ENCODE results near the gene EXOSC5. TPM values are rescaled to one million over a fixed set of nuclear protein-coding genes. Genes with fewer than 3 reads are reported as not detected.

Gene EXOSC5
- total and polyA plus RNA-seq, 7 experiments from 2014 or later, result 15.0 to 84.8 (median 22.1) TPM

GRCh38 chr19:41416194-41416674, 19.1 kb upstream of the EXOSC5 start:
- H3K9me3 Mint-ChIP-seq, result peaks cover 0 to under 1% (median 0%) of the 10 kb centered on the region in 11 donors
- H3K27ac Mint-ChIP-seq, result no peak overlapping the region
- intact Hi-C loops (cut with micrococcal nuclease), result no loop called here
- Histone ChIP-seq H3K4me3 (ENCODE audit: low read length) (no peak overlapping the region), H3K4me1 (ENCODE audit: control insufficient read depth in 2 of 2, insufficient read depth in 2 of 2, low read length in 2 of 2) (no peaks in the 10 kb centered on the region), H3K9me3 (ENCODE audit: control insufficient read depth in 2 of 3, low read length in 3 of 3) (no peaks in the 10 kb centered on the region), H3K36me3 (ENCODE audit: control insufficient read depth in 2 of 3, insufficient read depth in 3 of 3, low read length in 3 of 3) (peaks cover 3 to 90% (median 6%) of the 10 kb centered on the region in 3 experiments), H3K27me3 (ENCODE audit: control insufficient read depth in 2 of 2, insufficient read depth in 2 of 2, low read length in 2 of 2) (no peaks in the 10 kb centered on the region), H3K27ac (ENCODE audit: low read depth, low read length) (no peak overlapping the region)
- POLR2A ChIA-PET, result no interaction called here
- no peak overlapping the region for H3K4me3 Mint-ChIP-seq
- peaks cover 6 to 39% (median 10%) of the 10 kb centered on the region in 5 donors for H3K36me3 Mint-ChIP-seq
- no peaks in the 10 kb centered on the region for H3K27me3 Mint-ChIP-seq
- peaks cover 0 to 10% (median 0%) of the 10 kb centered on the region in 7 donors for H3K4me1 Mint-ChIP-seq
- DNase-seq (no peak), ATAC-seq (no peak)
- CTCF ChIA-PET, result no interaction called here

GRCh38 chr19:41415154-41415571, 18.0 kb upstream of the EXOSC5 start:
- no peaks in the 10 kb centered on the region for H3K27me3 ChIP-seq (ENCODE audit: control insufficient read depth in 2 of 2, insufficient read depth in 2 of 2, low read length in 2 of 2)

GRCh38 chr19:41414461-41414860, 17.3 kb upstream of the EXOSC5 start:
- H3K36me3 ChIP-seq (ENCODE audit: control insufficient read depth in 2 of 3, insufficient read depth in 3 of 3, low read length in 3 of 3), result peaks cover 0 to 79% (median 3%) of the 10 kb centered on the region in 3 experiments
- no peak overlapping the region for H3K27ac Mint-ChIP-seq

More at GRCh38 chr19:41415154-41415571, 18.0 kb upstream of the EXOSC5 start:
- Mint-ChIP-seq H3K27me3 (no peaks in the 10 kb centered on the region), H3K4me1 (peaks cover 0 to 12% (median 1%) of the 10 kb centered on the region in 7 donors), H3K9me3 (no peaks in the 10 kb centered on the region), H3K4me3 (no peak overlapping the region), H3K36me3 (peaks cover 6 to 39% (median 8%) of the 10 kb centered on the region in 5 donors), H3K27ac (no peak overlapping the region)
- no peak overlapping the region for H3K4me3 ChIP-seq (ENCODE audit: low read length)
- H3K4me1 ChIP-seq (ENCODE audit: control insufficient read depth in 2 of 2, insufficient read depth in 2 of 2, low read length in 2 of 2), result peaks cover 0 to under 1% of the 10 kb centered on the region in 2 donors
- peaks cover 0 to 86% (median 3%) of the 10 kb centered on the region in 3 experiments for H3K36me3 ChIP-seq (ENCODE audit: control insufficient read depth in 2 of 3, insufficient read depth in 3 of 3, low read length in 3 of 3)
- no peak overlapping the region for H3K27ac ChIP-seq (ENCODE audit: low read depth, low read length)
- DNase-seq (no peak), ATAC-seq (no peak)
- no peaks in the 10 kb centered on the region for H3K9me3 ChIP-seq (ENCODE audit: control insufficient read depth in 2 of 3, low read length in 3 of 3)
- intact Hi-C loops (cut with micrococcal nuclease), result no loop called here
- POLR2A ChIA-PET, result interaction anchor here (0.5 kb wide), 1 partner anchor 982 kb away, joined by 3 read pairs; no protein-coding TSS in a partner anchor
- CTCF ChIA-PET, result interaction anchor here (0.9 kb wide), 1 partner anchor 156 kb away, joined by 3 read pairs; no protein-coding TSS in a partner anchor

GRCh38 chr19:41413947-41414346, 16.8 kb upstream of the EXOSC5 start:
- peaks cover 0 to 4% of the 10 kb centered on the region in 2 donors for H3K4me1 ChIP-seq (ENCODE audit: control insufficient read depth in 2 of 2, insufficient read depth in 2 of 2, low read length in 2 of 2)

More at GRCh38 chr19:41414461-41414860, 17.3 kb upstream of the EXOSC5 start:
- Mint-ChIP-seq H3K9me3 (no peaks in the 10 kb centered on the region), H3K4me1 (peaks cover 0 to 16% (median 7%) of the 10 kb centered on the region in 7 donors), H3K27me3 (no peaks in the 10 kb centered on the region), H3K4me3 (no peak overlapping the region), H3K36me3 (peaks cover 6 to 34% (median 8%) of the 10 kb centered on the region in 5 donors)
- no peak for ATAC-seq
- ChIA-PET CTCF (interaction anchor here (0.9 kb wide), 1 partner anchor 156 kb away, joined by 3 read pairs; no protein-coding TSS in a partner anchor), POLR2A (interaction anchor here (0.5 kb wide), 1 partner anchor 981 kb away, joined by 3 read pairs; no protein-coding TSS in a partner anchor)
- intact Hi-C loops (cut with micrococcal nuclease), result no loop called here
- Histone ChIP-seq H3K27me3 (ENCODE audit: control insufficient read depth in 2 of 2, insufficient read depth in 2 of 2, low read length in 2 of 2) (no peaks in the 10 kb centered on the region), H3K9me3 (ENCODE audit: control insufficient read depth in 2 of 3, low read length in 3 of 3) (no peaks in the 10 kb centered on the region), H3K4me1 (ENCODE audit: control insufficient read depth in 2 of 2, insufficient read depth in 2 of 2, low read length in 2 of 2) (peaks cover 0 to 4% of the 10 kb centered on the region in 2 donors), H3K4me3 (ENCODE audit: low read length) (no peak overlapping the region), H3K27ac (ENCODE audit: low read depth, low read length) (no peak overlapping the region)
- no peak for DNase-seq

GRCh38 chr19:41412953-41413352, 15.8 kb upstream of the EXOSC5 start:
- ChIA-PET CTCF (no interaction called here), POLR2A (interaction anchor here (1.3 kb wide), 1 partner anchor 14 kb away, joined by 3 read pairs; no protein-coding TSS in a partner anchor)
- Mint-ChIP-seq H3K36me3 (peaks cover 6 to 26% (median 8%) of the 10 kb centered on the region in 5 donors), H3K27me3 (no peaks in the 10 kb centered on the region), H3K4me1 (peaks cover 0 to 21% (median 11%) of the 10 kb centered on the region in 7 donors), H3K9me3 (no peaks in the 10 kb centered on the region), H3K4me3 (no peak overlapping the region), H3K27ac (no peak overlapping the region)
- H3K27me3 ChIP-seq (ENCODE audit: control insufficient read depth in 2 of 2, insufficient read depth in 2 of 2, low read length in 2 of 2), result no peaks in the 10 kb centered on the region
- intact Hi-C loops (cut with micrococcal nuclease), result no loop called here
- H3K27ac ChIP-seq (ENCODE audit: low read depth, low read length), result no peak overlapping the region
- H3K4me3 ChIP-seq (ENCODE audit: low read length), result no peak overlapping the region
- H3K36me3 ChIP-seq (ENCODE audit: control insufficient read depth in 2 of 3, insufficient read depth in 3 of 3, low read length in 3 of 3), result peaks cover 0 to 64% (median 0%) of the 10 kb centered on the region in 3 experiments
- no peak for ATAC-seq
- no peaks in the 10 kb centered on the region for H3K9me3 ChIP-seq (ENCODE audit: control insufficient read depth in 2 of 3, low read length in 3 of 3)
- no peak for DNase-seq
- H3K4me1 ChIP-seq (ENCODE audit: control insufficient read depth in 2 of 2, insufficient read depth in 2 of 2, low read length in 2 of 2), result peaks cover 0 to 4% of the 10 kb centered on the region in 2 donors

More at GRCh38 chr19:41413947-41414346, 16.8 kb upstream of the EXOSC5 start:
- H3K4me1 Mint-ChIP-seq, result peaks cover 0 to 21% (median 11%) of the 10 kb centered on the region in 7 donors
- no peak overlapping the region for H3K4me3 ChIP-seq (ENCODE audit: low read length)
- no peak overlapping the region for H3K27ac ChIP-seq (ENCODE audit: low read depth, low read length)
- peaks cover 6 to 31% (median 10%) of the 10 kb centered on the region in 5 donors for H3K36me3 Mint-ChIP-seq
- intact Hi-C loops (cut with micrococcal nuclease), result no loop called here
- no peaks in the 10 kb centered on the region for H3K27me3 Mint-ChIP-seq
- H3K27ac Mint-ChIP-seq, result no peak overlapping the region
- H3K9me3 ChIP-seq (ENCODE audit: control insufficient read depth in 2 of 3, low read length in 3 of 3), result no peaks in the 10 kb centered on the region
- CTCF ChIA-PET, result no interaction called here
- H3K9me3 Mint-ChIP-seq, result no peaks in the 10 kb centered on the region
- H3K36me3 ChIP-seq (ENCODE audit: control insufficient read depth in 2 of 3, insufficient read depth in 3 of 3, low read length in 3 of 3), result peaks cover 0 to 74% (median 2%) of the 10 kb centered on the region in 3 experiments
- POLR2A ChIA-PET, result no interaction called here
- no peak for DNase-seq
- no peak overlapping the region for H3K4me3 Mint-ChIP-seq
- ATAC-seq, result no peak
- H3K27me3 ChIP-seq (ENCODE audit: control insufficient read depth in 2 of 2, insufficient read depth in 2 of 2, low read length in 2 of 2), result no peaks in the 10 kb centered on the region

- ChIA-PET POLR2A (interaction anchor here (1.3 kb wide), 1 partner anchor 13 kb away, joined by 3 read pairs; no protein-coding TSS in a partner anchor), CTCF (no interaction called here)
- peaks cover 0 to 55% (median 0%) of the 10 kb centered on the region in 3 experiments for H3K36me3 ChIP-seq (ENCODE audit: control insufficient read depth in 2 of 3, insufficient read depth in 3 of 3, low read length in 3 of 3)
- no peak for ATAC-seq
- intact Hi-C loops (cut with micrococcal nuclease), result no loop called here
- no peak overlapping the region for H3K4me3 ChIP-seq (ENCODE audit: low read length)
- H3K27ac Mint-ChIP-seq, result peak overlapping the region in 1 of 9 donors; percentile 38
- H3K4me3 Mint-ChIP-seq, result no peak overlapping the region
- H3K27me3 ChIP-seq (ENCODE audit: control insufficient read depth in 2 of 2, insufficient read depth in 2 of 2, low read length in 2 of 2), result no peaks in the 10 kb centered on the region
- no peaks in the 10 kb centered on the region for H3K27me3 Mint-ChIP-seq
- no peaks in the 10 kb centered on the region for H3K9me3 ChIP-seq (ENCODE audit: control insufficient read depth in 2 of 3, low read length in 3 of 3)
- no peak overlapping the region for H3K27ac ChIP-seq (ENCODE audit: low read depth, low read length)
- peaks cover 0 to 25% (median 15%) of the 10 kb centered on the region in 7 donors for H3K4me1 Mint-ChIP-seq
- peaks cover 0 to 4% of the 10 kb centered on the region in 2 donors for H3K4me1 ChIP-seq (ENCODE audit: control insufficient read depth in 2 of 2, insufficient read depth in 2 of 2, low read length in 2 of 2)
- no peaks in the 10 kb centered on the region for H3K9me3 Mint-ChIP-seq
- peaks cover 6 to 21% (median 8%) of the 10 kb centered on the region in 5 donors for H3K36me3 Mint-ChIP-seq
- DNase-seq, result no peak
Measured at GRCh38 chr19:41411968-41412265, 14.8 kb upstream of the EXOSC5 start.

Measured in naive thymus-derived CD4-positive, alpha-beta T cell (primary cell).